Stimulated activated naive CD8-positive, alpha-beta T cell treated with anti-CD3 and anti-CD28 coated beads, Interleukin-15, amount 100 ng/mL, for 72 hours (primary cell): ENCODE results near the gene EDIL3.

Experiments
- ATAC-seq: fragments of 150-1000 bp; cut with Tn5 transposase; 2 replicates; pipeline ENCODE4 v1.10.0; 2021; ENCODE audit warnings: mild to moderate bottlenecking, moderate library complexity
- DNase-seq, 2 donors: peaks; one replicate each; pipeline ENCODE4 v3.0.0; 2021 to 2022
- H3K27ac Mint-ChIP-seq, 2 donors: one replicate each; pipeline ENCODE4 v1.8.0; 2022; ENCODE audit warnings: mild to moderate bottlenecking in 2 of 2, mixed read lengths in 2 of 2, moderate library complexity in 2 of 2
- H3K27me3 Mint-ChIP-seq: one replicate; pipeline ENCODE4 v1.8.0; 2022; ENCODE audit warnings: mixed read lengths
- H3K4me1 Mint-ChIP-seq: one replicate; pipeline ENCODE4 v1.8.0; 2022; ENCODE audit warnings: mild to moderate bottlenecking, mixed read lengths
- H3K4me3 Mint-ChIP-seq, 2 donors: one replicate each; pipeline ENCODE4 v1.8.0; 2022; ENCODE audit warnings: mild to moderate bottlenecking in 2 of 2, mixed read lengths in 2 of 2, moderate library complexity in 1 of 2
- H3K9me3 Mint-ChIP-seq, 2 donors: one replicate each; pipeline ENCODE4 v1.8.0; 2022; ENCODE audit warnings: mixed read lengths in 2 of 2

Gene EDIL3

DNA sequence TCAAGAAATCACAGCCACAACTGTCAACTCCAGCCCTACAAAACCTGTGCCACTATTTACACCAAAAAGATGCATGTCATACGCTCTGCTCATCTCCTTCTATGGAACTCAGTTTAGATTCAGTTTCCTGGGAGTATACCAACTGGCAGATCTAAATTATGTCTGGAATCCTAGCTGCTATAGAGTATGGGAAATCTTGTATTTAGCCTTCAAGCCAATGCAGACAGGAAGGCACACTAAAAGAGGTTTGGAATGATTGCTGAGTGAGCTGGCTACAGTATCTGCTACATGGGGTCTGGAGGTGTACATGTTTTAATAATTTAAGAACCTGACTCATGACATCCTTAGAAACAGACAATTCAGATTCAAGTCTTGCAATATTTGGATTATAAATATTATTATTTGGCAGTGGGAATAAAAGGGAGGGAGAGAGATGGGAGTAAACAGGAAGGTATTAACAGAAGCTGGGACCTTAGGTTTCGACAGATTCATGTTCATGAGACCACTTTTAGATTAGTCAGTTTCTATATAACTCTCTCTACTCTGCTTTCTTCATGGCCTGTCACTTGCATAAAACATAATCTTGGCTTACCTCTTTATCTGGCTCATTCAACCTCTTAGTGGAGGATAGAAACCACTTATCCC lies 485.2 kb downstream of the EDIL3 start:
- Mint-ChIP-seq H3K9me3 (no peaks in the 10 kb centered on the region), H3K4me1 (no peaks in the 10 kb centered on the region), H3K27me3 (no peaks in the 10 kb centered on the region), H3K4me3 (no peak overlapping the region), H3K27ac (no peak overlapping the region)
- DNase-seq (no peak), ATAC-seq (no peak)

DNA sequence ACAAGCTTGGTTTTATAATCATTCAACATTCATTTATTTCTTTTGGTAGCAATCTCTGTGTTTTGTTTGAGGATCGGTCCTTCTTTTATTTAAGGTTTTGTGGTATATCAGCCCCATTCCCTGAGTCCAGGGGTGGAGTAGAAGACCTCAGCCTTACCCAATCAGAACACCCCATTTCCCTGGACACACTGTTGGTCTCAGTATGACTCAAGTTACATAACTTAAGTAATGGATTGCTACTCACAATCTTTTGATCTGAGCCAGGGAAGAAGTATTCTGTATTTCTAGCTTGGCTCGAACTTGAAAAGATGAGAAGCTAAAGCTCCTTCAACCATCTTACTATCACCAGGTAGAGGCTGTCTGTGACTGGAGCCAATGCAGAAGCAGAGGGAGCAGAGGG lies 488.8 kb downstream of the EDIL3 start:
- no peak for DNase-seq
- H3K27ac Mint-ChIP-seq, result no peak overlapping the region

DNA sequence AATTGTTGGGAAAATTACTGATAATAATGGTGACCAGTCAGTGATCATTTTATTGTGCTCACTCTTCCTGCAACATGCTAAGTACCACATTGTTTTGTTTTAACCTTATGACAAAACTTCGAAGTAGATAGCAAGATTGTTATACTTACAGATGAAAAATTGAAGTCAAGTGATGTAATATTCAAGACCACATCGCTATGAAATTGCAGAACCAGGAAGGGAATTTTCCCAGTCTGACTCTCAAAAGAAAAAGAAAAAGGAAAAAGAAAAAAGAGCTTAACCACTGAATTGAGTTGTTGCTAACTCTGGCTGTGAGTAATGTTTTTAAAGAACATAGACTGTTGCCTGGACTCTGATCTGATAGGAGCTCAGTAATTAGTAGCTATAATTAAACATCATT lies 493.4 kb downstream of the EDIL3 start:
- H3K4me1 Mint-ChIP-seq, result no peaks in the 10 kb centered on the region
- no peaks in the 10 kb centered on the region for H3K9me3 Mint-ChIP-seq
- ATAC-seq, result no peak

More for the DNA sequence above, 488.8 kb downstream of the EDIL3 start:
- H3K4me3 Mint-ChIP-seq, result no peak overlapping the region
- H3K4me1 Mint-ChIP-seq, result no peaks in the 10 kb centered on the region
- no peaks in the 10 kb centered on the region for H3K9me3 Mint-ChIP-seq
- ATAC-seq, result no peak
- H3K27me3 Mint-ChIP-seq, result no peaks in the 10 kb centered on the region

More for the DNA sequence above, 493.4 kb downstream of the EDIL3 start:
- H3K27me3 Mint-ChIP-seq, result no peaks in the 10 kb centered on the region
- H3K4me3 Mint-ChIP-seq, result no peak overlapping the region
- no peak overlapping the region for H3K27ac Mint-ChIP-seq
- no peak for DNase-seq
